Neural cell (in vitro differentiated cells): ENCODE data around the gene GALK1.

Experiments
- MXI1 ChIP-seq: fragments of 450-650 bp; conservative IDR thresholded peaks from 2 replicates; pipeline ENCODE4 v1.6.1; 2014; ENCODE audit warnings: antibody characterized with exemption, mild to moderate bottlenecking; ENCODE audit not compliant: poor library complexity, severe bottlenecking
- POLR2AphosphoS5 ChIP-seq: IDR thresholded peaks from 2 replicates; pipeline ENCODE4 v1.6.1; 2012
- RAD21 ChIP-seq: fragments of 450-650 bp; conservative IDR thresholded peaks from 2 replicates; pipeline ENCODE4 v1.6.1; 2014; ENCODE audit warnings: antibody characterized with exemption, mild to moderate bottlenecking, moderate library complexity
- SMC3 ChIP-seq: fragments of 450-650 bp; conservative IDR thresholded peaks from 2 replicates; pipeline ENCODE4 v1.6.1; 2014; ENCODE audit warnings: antibody characterized with exemption, mild to moderate bottlenecking, moderate library complexity; ENCODE audit not compliant: poor library complexity
- TF ChIP-seq, protein P1 (sequence below): fragments of 450-650 bp; IDR thresholded peaks from 2 replicates; pipeline ENCODE4 v1.5.1; 2014; ENCODE audit warnings: antibody characterized with exemption, mild to moderate bottlenecking, moderate library complexity; ENCODE audit not compliant: poor library complexity, severe bottlenecking

DNA sequence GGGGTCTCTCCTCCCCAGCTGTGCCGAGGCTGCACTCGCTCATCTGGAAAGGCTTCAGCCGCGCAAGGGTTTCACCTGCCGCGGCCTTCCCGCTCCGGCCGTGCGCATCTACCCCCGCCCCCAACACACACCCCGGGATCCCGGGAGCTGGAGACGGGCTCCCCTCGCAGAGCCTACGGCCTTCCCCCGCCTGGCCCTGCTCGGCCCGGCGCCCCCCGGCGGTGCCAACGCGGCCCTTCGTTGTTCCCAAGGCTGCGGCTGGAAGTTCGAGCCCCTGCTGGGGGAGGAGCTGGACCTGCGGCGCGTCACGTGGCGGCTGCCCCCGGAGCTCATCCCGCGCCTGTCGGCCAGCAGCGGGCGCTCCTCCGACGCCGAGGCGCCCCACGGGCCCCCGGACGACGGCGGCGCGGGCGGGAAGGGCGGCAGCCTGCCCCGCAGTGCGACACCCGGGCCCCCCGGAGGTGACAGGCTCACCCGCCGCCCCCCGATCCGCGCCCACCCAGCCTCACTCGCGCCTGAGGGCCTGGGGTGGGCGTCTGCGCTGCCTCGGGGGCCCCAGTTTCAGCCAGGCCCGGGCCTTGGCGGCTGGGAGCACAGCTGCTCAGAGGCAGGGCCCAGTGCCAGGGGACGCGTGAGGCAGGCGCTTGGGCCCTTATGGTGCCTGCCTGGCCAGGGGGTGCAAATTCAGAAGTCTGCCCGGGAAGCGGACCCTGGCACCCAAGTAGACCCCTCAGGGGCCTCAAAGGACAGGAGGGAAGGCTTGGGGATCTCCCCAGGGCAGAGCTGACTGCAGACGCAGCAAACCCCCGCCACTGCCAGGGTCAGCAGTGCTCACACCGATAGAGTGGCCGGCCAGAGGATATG, 11.2 kb downstream of the GALK1 start:
- TF ChIP-seq, protein P1, sequence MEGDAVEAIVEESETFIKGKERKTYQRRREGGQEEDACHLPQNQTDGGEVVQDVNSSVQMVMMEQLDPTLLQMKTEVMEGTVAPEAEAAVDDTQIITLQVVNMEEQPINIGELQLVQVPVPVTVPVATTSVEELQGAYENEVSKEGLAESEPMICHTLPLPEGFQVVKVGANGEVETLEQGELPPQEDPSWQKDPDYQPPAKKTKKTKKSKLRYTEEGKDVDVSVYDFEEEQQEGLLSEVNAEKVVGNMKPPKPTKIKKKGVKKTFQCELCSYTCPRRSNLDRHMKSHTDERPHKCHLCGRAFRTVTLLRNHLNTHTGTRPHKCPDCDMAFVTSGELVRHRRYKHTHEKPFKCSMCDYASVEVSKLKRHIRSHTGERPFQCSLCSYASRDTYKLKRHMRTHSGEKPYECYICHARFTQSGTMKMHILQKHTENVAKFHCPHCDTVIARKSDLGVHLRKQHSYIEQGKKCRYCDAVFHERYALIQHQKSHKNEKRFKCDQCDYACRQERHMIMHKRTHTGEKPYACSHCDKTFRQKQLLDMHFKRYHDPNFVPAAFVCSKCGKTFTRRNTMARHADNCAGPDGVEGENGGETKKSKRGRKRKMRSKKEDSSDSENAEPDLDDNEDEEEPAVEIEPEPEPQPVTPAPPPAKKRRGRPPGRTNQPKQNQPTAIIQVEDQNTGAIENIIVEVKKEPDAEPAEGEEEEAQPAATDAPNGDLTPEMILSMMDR: peak; percentile 35
- TF ChIP-seq POLR2AphosphoS5: no peak
- TF ChIP-seq RAD21: no peak
- TF ChIP-seq MXI1: no peak
- TF ChIP-seq SMC3: no peak
